HAP-1 (cell line): Measurements from ENCODE around the gene GCAT.
"Not testable (repeated sequence)": the region's sequence is repeated elsewhere in the genome, so short reads cannot be mapped to it uniquely, and the experiment has no call there.

Source experiments
- DNase-seq, 2 experiments: peaks; one replicate each; pipeline ENCODE4 v3.0.0-alpha.2; 2016 to 2020; ENCODE audit warnings: low spot score in 2 of 2
- H3K27me3 ChIP-seq: fragments of 250-450 bp; sonication (Bioruptor Pico); 2 replicates; pipeline ENCODE4 v1.5.1; 2020; ENCODE audit warnings: low read depth, mild to moderate bottlenecking, moderate library complexity
- H3K36me3 ChIP-seq: fragments of 250-450 bp; sonication (Bioruptor Pico); replicated peaks from 2 replicates; pipeline ENCODE4 v1.5.1; 2020; ENCODE audit warnings: mild to moderate bottlenecking
- H3K4me1 ChIP-seq: fragments of 250-450 bp; sonication (Bioruptor Pico); 2 replicates; pipeline ENCODE4 v1.5.1; 2020; ENCODE audit warnings: mild to moderate bottlenecking
- H3K4me3 ChIP-seq: fragments of 250-450 bp; sonication (Bioruptor Pico); 2 replicates; pipeline ENCODE4 v1.5.1; 2020; ENCODE audit warnings: mild to moderate bottlenecking, moderate library complexity
- H3K9me3 ChIP-seq: fragments of 250-450 bp; sonication (Bioruptor Pico); 2 replicates; pipeline ENCODE4 v1.5.1; 2020; ENCODE audit warnings: mild to moderate bottlenecking, moderate library complexity
- in situ Hi-C: fragments of 300-500 bp; cut with MboI; formaldehyde crosslinking; loops from 3 replicates; pipeline ENCODE4 v1.14.3; 2020; ENCODE audit warnings: low sequenced_read_pairs, inconsistent platforms, mixed read lengths

The GCAT gene

DNA sequence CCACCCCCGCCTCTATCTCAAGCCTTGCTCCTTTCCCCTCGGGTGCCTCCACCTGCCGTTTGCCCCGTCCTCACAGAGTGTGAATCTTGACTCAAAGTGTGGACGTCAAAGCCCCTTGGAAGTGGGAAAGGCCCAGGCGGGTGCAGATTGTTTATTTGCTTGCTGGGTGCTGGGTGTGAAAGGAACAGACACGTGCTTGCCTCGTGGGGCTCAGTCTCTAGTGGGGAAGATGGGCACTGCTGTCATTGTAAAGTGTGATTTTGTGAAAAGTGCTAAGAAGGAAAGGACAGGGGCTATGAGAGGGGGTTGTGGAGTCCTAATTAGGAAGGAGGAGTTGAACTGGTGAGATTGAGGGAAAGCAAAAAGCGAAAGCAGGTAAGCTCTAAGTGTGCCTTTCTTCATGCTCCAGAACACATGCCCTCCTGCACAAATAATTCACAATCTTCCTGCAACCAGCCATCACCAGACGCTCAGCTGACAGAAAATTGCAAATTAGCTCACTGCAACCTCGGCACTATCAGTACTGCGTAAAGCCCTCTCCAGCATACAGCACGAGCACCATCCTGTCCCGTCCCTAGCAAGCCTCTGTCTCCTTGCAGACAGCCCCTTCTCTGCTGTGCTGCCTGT, 9.7 kb upstream of the GCAT start:
- no peak for DNase-seq
- in situ Hi-C loops = no loop called here
- Histone ChIP-seq H3K4me1 (peaks cover 5% of the 10 kb centered on the region; the same call in 1 of the 2 replicates), H3K4me3 (no peak overlapping the region), H3K36me3 (no peaks in the 10 kb centered on the region), H3K9me3 (no peaks in the 10 kb centered on the region), H3K27me3 (no peaks in the 10 kb centered on the region)

DNA sequence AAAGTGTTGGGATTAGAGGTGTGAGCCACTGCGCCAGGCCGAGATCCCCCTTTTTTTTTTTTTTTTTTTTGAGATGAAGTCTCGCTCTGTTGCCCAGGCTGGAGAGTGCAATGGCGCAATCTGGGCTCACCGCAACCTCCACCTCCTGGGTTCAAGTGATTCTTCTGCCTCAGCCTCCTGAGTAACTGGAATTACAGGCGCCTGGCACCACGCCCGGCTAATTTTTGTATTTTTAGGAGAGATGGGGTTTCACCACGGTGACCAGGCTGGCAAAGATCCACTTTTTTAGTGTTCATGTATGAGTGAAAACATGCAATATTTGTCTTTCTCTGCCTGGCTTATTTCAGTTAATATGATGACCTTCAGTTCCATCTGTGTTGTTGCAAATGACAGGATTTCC, 7.8 kb upstream of the GCAT start:
- H3K4me3 ChIP-seq, H3K4me1 ChIP-seq, H3K27me3 ChIP-seq, DNase-seq, H3K36me3 ChIP-seq, in situ Hi-C loops, H3K9me3 ChIP-seq: not testable (repeated sequence)

DNA sequence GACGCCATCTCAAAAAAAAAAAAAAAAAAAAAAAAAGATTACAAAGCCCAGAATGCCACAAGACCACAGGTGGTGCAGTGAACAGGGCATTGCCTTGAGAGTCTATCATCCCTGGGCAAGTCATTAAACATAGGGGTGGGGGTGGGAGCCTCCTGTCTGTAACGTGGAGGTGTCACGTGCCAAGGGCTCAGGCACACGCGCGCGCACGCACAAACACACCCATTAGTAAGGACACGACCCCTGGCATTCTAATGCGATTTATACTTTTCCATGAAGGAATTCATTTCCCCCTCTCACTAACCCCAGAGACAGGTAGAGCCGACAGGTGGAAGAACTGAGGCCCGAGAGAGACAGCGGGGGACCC, 5.8 kb upstream of the GCAT start:
- in situ Hi-C loops = no loop called here
- H3K9me3 ChIP-seq = no peaks in the 10 kb centered on the region
- H3K36me3 ChIP-seq = no peaks in the 10 kb centered on the region
- DNase-seq = peak in 1 of 2 experiments; percentile 50
- H3K4me3 ChIP-seq = peak overlapping the region; percentile 51
- peaks cover 5% of the 10 kb centered on the region; the same call in 1 of the 2 replicates for H3K4me1 ChIP-seq
- H3K27me3 ChIP-seq = peaks cover 5% of the 10 kb centered on the region

DNA sequence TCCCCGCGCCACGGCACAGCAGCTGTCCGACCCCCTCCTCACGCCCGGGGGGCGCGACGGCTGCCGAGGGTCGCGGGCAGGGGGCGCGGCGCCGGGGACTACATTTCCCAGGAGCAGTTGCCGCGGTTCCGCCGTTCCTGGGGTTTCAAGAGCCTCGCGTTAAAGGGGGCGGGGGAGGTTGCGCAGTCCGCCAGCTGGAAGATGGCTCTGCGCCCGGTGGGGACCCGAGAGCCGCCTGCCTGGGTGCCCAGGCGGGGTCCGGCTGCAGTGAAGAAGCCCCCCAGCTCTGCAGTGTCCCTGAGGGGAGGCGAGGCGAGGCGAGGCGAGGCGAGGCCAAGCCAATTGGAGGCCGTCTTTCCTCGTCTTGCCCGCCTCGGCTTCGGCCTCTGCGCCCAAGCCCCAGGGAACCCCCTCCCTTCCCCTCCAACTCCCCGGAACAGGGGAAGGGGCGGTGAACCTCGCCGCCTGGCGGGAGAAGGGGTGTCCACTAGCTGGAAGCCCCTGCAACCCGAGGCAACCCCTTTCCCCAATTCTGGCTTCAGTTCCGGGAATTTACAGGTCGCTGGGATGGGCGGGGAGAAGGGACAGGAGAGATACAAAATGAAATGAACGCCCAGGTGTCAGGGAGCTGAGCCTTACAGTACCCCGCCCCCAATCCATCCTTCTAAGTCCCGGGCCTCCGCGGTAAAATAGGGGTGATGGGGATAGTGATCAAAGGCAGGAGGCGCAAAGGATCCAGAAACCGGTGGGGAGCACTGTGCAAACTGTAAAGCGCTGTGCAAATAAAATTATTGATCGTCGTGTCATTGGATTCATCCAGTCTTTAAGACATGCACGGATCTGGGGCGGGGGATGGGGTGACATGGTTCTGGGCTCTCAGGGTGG, 5.2 kb upstream of the GCAT start:
- DNase-seq = peak; percentile 56 to 79
- Histone ChIP-seq H3K4me3 (peak overlapping the region; percentile 51), H3K4me1 (peaks cover 10% of the 10 kb centered on the region), H3K27me3 (peaks cover 5% of the 10 kb centered on the region), H3K36me3 (no peaks in the 10 kb centered on the region), H3K9me3 (no peaks in the 10 kb centered on the region)
- in situ Hi-C loops = no loop called here

DNA sequence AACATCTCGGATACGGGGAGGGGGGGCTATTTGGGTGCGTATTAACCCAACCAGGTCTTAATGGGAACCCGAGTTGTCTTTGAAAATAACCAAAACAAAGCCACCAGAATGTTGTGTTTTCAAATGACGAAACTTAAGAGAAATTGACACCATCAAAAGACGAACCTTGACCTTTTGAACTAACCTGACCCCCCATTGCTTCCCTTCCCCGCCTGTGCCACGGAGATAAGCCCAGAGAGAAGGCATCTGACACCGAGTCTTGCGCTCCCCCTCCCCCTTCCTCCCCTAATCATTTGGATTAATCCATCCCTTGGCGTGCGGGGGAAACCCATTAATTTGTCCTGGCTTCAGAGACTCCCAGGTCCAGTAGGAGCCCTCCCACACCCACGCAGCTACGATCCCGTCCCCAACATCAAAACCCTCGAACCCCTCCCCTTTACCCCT, 4.5 kb upstream of the GCAT start:
- Histone ChIP-seq H3K4me1 (peaks cover 10% of the 10 kb centered on the region), H3K27me3 (peaks cover 5% of the 10 kb centered on the region), H3K36me3 (no peaks in the 10 kb centered on the region), H3K9me3 (no peaks in the 10 kb centered on the region), H3K4me3 (no peak overlapping the region)
- in situ Hi-C loops = no loop called here
- no peak for DNase-seq

DNA sequence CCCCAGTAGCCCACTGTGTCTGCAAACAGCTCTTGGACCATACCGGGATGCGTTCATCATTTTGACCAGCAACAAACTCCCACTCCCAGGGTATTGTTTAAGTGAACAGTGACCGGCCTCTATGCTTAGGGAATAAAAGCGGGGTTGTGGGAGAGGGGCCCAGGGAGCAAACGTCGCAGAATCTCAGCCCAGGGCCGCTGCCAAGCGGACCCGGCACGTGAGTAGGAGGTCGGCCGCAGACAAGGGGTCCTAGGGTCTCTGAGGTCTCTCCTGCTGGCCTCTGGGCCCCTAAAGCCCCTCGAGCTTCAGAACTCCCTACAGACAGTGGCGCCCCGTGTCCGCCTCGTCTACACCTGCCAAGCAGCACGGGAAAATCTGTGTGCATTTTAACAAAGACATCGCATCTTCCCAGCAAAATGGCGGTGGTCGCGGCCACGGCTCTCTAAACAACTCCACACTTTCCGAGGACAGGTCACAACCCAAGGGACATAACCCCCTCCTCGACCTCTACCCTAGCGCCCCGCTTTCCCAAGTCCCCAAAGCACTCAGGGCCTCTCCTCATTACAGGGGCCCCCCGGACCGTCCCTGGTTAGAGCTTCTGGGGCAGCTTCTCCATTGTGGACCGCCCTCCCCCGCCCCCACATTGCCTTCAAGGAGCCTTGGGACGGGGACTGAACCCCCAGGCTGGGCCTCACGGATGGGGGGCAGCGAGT, 3.9 kb upstream of the GCAT start:
- H3K9me3 ChIP-seq = no peaks in the 10 kb centered on the region
- H3K36me3 ChIP-seq = no peaks in the 10 kb centered on the region
- H3K4me3 ChIP-seq = no peak overlapping the region
- H3K4me1 ChIP-seq = peaks cover 10% of the 10 kb centered on the region
- DNase-seq = no peak
- peaks cover 5% of the 10 kb centered on the region for H3K27me3 ChIP-seq
- in situ Hi-C loops = no loop called here

DNA sequence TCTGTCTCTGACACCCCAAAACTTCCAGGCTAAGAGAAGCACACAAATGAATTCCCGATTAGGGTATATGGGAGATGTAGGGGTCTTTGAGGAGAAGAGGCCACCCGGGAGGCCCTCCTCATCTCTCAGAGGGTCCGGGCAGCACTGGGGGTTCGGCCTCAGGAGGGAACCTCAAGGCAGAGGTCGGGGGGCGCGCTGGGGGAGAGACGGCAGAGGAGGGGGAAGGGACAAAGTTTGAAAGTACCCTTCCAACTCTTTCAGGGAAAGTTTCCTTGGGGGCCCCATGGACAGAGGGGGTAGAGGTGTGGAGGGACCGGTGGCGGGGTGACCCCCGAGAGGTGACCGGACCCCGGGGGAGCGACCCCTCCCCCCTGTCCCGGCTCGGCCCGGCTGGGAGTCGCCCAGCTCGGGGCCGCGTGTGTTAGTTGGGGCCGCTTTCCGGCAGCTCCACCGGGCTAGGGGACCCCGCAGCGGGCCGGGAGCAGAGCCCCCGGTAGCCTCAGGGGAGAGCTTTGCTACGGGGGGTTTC, 3.3 kb upstream of the GCAT start:
- no peak for DNase-seq

DNA sequence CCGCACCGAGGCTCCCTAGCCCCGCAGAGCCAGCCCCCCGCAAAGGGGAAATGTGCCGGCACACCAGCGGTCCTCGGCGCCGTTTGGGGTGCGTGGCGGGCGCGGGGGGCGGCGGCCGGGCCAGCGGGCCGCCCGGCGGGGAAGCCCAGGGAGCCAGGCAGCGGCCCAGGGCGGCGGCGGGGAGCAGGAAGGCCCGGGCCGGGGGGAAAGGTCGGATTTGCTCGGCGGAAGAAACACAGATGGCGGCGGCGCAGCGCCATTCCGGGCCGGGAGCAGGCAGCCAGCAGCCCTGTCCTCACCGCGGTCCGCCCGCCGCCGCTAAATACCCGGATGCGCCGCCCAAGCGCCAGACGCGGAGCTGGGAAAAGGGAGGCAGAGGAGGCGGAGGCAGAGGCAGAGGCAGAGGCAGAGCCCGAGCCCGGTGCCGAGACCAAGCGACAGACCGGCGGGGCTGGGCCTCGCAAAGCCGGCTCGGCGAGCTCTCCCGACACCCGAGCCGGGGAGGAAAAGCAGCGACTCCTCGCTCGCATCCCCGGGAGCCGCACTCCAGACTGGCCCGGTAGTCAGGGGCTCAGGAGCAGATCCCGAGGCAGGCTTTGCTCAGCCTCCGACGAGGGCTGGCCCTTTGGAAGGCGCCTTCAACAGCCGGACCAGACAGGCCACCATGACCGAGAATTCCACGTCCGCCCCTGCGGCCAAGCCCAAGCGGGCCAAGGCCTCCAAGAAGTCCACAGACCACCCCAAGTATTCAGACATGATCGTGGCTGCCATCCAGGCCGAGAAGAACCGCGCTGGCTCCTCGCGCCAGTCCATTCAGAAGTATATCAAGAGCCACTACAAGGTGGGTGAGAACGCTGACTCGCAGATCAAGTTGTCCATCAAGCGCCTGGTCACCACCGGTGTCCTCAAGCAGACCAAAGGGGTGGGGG, 2.6 kb upstream of the GCAT start:
- no peak for DNase-seq
- Histone ChIP-seq H3K4me1 (peaks cover 10% of the 10 kb centered on the region), H3K27me3 (peaks cover 5% of the 10 kb centered on the region)

More for the DNA sequence above, 3.3 kb upstream of the GCAT start:
- Histone ChIP-seq H3K27me3 (peaks cover 5% of the 10 kb centered on the region), H3K36me3 (no peaks in the 10 kb centered on the region), H3K4me1 (peaks cover 10% of the 10 kb centered on the region), H3K9me3 (no peaks in the 10 kb centered on the region), H3K4me3 (no peak overlapping the region)
- in situ Hi-C loops = no loop called here

DNA sequence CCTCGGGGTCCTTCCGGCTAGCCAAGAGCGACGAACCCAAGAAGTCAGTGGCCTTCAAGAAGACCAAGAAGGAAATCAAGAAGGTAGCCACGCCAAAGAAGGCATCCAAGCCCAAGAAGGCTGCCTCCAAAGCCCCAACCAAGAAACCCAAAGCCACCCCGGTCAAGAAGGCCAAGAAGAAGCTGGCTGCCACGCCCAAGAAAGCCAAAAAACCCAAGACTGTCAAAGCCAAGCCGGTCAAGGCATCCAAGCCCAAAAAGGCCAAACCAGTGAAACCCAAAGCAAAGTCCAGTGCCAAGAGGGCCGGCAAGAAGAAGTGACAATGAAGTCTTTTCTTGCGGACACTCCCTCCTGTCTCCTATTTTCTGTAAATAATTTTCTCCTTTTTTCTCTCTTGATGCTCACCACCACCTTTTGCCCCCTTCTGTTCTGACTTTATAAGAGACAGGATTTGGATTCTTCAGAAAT, 1.9 kb upstream of the GCAT start:
- no peak overlapping the region for H3K4me3 ChIP-seq

More for the DNA sequence above, 2.6 kb upstream of the GCAT start:
- Histone ChIP-seq H3K9me3 (no peaks in the 10 kb centered on the region), H3K36me3 (no peaks in the 10 kb centered on the region), H3K4me3 (no peak overlapping the region)
- in situ Hi-C loops = no loop called here

DNA sequence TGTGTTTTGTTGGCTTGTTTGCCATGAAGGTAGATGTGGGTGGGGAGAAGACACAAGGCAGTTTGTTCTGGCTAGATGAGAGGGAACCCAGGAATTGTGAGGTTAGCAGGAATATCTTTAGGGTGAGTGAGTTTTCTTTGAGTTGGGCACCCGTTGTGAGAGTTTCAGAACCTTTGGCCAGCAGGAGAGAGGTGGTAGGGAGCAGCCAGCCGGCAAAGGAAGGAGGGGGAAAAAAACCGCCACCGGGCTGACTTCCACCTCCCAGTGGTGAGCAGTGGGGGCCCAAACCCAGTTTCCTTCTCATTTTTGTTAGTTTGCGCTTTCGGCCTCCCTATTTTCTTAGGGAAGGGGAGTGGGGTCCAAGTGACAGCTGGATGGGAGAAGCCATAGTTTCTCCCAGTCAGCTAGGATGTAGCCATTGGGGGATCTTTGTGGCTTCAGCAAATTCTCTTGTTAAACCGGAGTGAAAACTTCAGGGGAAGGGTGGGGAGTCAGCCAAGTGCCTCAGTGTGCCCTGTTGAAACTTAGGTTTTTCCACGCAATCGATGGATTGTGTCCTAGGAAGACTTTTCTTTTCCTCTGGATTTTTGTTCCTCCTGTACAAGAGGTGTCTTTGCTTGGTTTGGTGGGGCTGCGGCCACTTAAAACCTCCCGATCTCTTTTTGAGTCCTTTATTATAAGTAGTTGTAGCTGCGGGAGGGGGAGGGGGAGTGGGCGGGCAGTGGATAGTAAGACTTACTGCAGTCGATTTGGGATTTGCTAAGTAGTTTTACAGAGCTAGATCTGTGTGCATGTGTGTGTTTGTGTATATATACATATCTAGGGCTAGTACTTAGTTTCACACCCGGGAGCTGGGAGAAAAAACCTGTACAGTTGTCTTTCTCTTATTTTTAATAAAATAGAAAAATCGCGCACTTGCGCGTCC, 1.1 kb upstream of the GCAT start:
- H3K4me3 ChIP-seq = peak overlapping the region; percentile 73
- H3K27me3 ChIP-seq = peaks cover 5% of the 10 kb centered on the region
- H3K4me1 ChIP-seq = peaks cover 10% of the 10 kb centered on the region
- in situ Hi-C loops = no loop called here
- H3K36me3 ChIP-seq = no peaks in the 10 kb centered on the region; the same call in 1 of the 2 replicates
- peak in 1 of 2 experiments; percentile 51 for DNase-seq
- H3K9me3 ChIP-seq = no peaks in the 10 kb centered on the region

More for the DNA sequence above, 1.9 kb upstream of the GCAT start:
- in situ Hi-C loops = no loop called here
- no peak for DNase-seq
- Histone ChIP-seq H3K9me3 (no peaks in the 10 kb centered on the region), H3K27me3 (peaks cover 5% of the 10 kb centered on the region), H3K36me3 (no peaks in the 10 kb centered on the region; the same call in 1 of the 2 replicates), H3K4me1 (peaks cover 10% of the 10 kb centered on the region)

DNA sequence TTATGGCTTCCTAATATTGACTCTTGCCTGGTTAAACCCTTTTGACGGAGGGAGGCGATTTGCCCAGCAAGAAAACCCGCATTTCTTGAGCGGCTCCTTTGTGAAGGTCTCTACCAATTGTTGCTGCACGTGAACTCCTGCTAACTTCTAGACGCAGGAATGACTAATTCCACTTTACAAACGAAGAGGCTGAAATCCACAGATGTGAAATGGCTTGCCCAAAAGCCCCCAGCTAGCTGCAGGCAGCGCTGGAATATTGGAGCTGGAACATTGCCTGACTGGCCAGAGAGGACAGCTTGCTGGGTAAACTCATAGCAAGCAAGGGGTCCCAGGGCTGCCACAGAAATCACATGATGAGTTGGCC, 542 bp downstream of the GCAT start:
- in situ Hi-C loops = no loop called here

More for the DNA sequence above, 542 bp downstream of the GCAT start:
- Histone ChIP-seq H3K27me3 (peaks cover 5% of the 10 kb centered on the region), H3K4me1 (peaks cover 4% of the 10 kb centered on the region), H3K36me3 (no peaks in the 10 kb centered on the region; the same call in 1 of the 2 replicates), H3K4me3 (peak overlapping the region; percentile 73), H3K9me3 (no peaks in the 10 kb centered on the region)
- DNase-seq = no peak
